ENCODE data around the gene GLYR1. TPM values are rescaled to one million over a fixed set of nuclear protein-coding genes. Genes with fewer than 3 reads are reported as not detected.

Gene GLYR1
- total and polyA plus RNA-seq, 2 experiments from 2014 or later = 46.5 to 56.9 TPM

DNA sequence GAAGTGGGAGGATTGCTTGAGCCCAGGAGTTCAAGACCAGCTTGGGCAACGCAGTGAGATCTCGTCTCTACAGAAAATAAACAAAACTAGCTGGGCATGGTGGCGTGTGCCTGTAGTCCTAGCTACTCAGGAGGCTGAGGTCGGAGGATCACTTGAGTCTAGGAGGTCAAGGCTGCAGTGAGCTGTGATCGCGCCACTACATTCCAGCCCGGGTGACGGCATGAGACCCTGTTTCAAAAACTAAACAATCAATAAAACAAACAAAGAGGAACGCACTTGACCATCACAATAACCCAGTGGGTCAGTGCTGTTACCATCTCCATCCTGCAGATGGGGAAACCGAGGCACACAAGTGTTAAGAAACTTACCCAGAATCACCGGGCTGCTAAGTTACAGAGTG is 93.9 kb downstream of the GLYR1 start:
- TF ChIP-seq, protein P1, sequence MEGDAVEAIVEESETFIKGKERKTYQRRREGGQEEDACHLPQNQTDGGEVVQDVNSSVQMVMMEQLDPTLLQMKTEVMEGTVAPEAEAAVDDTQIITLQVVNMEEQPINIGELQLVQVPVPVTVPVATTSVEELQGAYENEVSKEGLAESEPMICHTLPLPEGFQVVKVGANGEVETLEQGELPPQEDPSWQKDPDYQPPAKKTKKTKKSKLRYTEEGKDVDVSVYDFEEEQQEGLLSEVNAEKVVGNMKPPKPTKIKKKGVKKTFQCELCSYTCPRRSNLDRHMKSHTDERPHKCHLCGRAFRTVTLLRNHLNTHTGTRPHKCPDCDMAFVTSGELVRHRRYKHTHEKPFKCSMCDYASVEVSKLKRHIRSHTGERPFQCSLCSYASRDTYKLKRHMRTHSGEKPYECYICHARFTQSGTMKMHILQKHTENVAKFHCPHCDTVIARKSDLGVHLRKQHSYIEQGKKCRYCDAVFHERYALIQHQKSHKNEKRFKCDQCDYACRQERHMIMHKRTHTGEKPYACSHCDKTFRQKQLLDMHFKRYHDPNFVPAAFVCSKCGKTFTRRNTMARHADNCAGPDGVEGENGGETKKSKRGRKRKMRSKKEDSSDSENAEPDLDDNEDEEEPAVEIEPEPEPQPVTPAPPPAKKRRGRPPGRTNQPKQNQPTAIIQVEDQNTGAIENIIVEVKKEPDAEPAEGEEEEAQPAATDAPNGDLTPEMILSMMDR (IDR thresholded peaks at IDR 0.05; ENCODE audit: poor library complexity) = no peak
- TF ChIP-seq EZH2phosphoT487 (IDR thresholded peaks at IDR 0.05; ENCODE audit: low read depth, severe bottlenecking, unreplicated experiment) (no peak), EZH2 (IDR thresholded peaks at IDR 0.05; ENCODE audit: borderline replicate concordance) (no peak)
- WGBS (ENCODE audit: low lambda C conversion rate, missing lambda C conversion rate) = 94% methylated on average over 11 of the region's 11 CpGs

More for the DNA sequence above, 93.9 kb downstream of the GLYR1 start:
- peaks cover 3% of the 10 kb centered on the region for H3K79me2 ChIP-seq
- no peaks in the 10 kb centered on the region for H4K20me1 ChIP-seq (ENCODE audit: insufficient read depth, poor library complexity, severe bottlenecking)
- H3K4me3 ChIP-seq = no peak overlapping the region
- no peaks in the 10 kb centered on the region for H3K27me3 ChIP-seq
- no peaks in the 10 kb centered on the region for H3K9me2 ChIP-seq (replicated peaks; ENCODE audit: insufficient read depth)
- H3K27ac ChIP-seq = no peak overlapping the region
- peaks cover 4% of the 10 kb centered on the region for H3K36me3 ChIP-seq (replicated peaks; ENCODE audit: insufficient read depth, low read depth)
- DNase-seq (ENCODE audit: low spot score) = no peak
- H3K9me3 ChIP-seq (ENCODE audit: low read depth) = no peaks in the 10 kb centered on the region
- no peaks in the 10 kb centered on the region for H3K4me1 ChIP-seq (ENCODE audit: insufficient read depth)
- H2AFZ ChIP-seq = no peak overlapping the region
- H3K4me2 ChIP-seq = no peak overlapping the region

Small RNAs within 50 kb of the gene (small RNA-seq; reads per million reads assigned to genes)
- not detected for gene RF00017

Other genes with a start within 250 kb of the GLYR1 start
- gene UBALD1, start 232.4 kb downstream of the GLYR1 start, total RNA-seq = 6.1 and 9.9 TPM in 2 replicates
- 25.7 and 36.8 TPM in 2 replicates for gene UBALD1, start 232.4 kb downstream of the GLYR1 start, polyA plus RNA-seq
- gene MGRN1, start 222.5 kb downstream of the GLYR1 start, total RNA-seq = 24.1 and 29.2 TPM in 2 replicates
- gene MGRN1, start 222.5 kb downstream of the GLYR1 start, polyA plus RNA-seq = 30.8 and 32.0 TPM in 2 replicates
- gene NUDT16L1, start 153.7 kb downstream of the GLYR1 start, total RNA-seq = 40.4 and 54.8 TPM in 2 replicates
- gene NUDT16L1, start 153.7 kb downstream of the GLYR1 start, polyA plus RNA-seq = 78.8 and 80.5 TPM in 2 replicates
- gene ANKS3, start 113.0 kb downstream of the GLYR1 start, total RNA-seq = 17.4 and 18.5 TPM in 2 replicates
- 11.7 and 14.8 TPM in 2 replicates for gene ANKS3, start 113.0 kb downstream of the GLYR1 start, polyA plus RNA-seq
- 0.23 and 0.64 TPM in 2 replicates for gene DNAAF8, start 112.8 kb downstream of the GLYR1 start, total RNA-seq
- 1.6 and 3.3 TPM in 2 replicates for gene DNAAF8, start 112.8 kb downstream of the GLYR1 start, polyA plus RNA-seq
- 8.7 and 10.4 TPM in 2 replicates for gene ZNF500, start 80.1 kb downstream of the GLYR1 start, total RNA-seq
- 10.6 and 13.3 TPM in 2 replicates for gene ZNF500, start 80.1 kb downstream of the GLYR1 start, polyA plus RNA-seq
- not detected in 2 replicates for gene SEPTIN12, start 58.9 kb downstream of the GLYR1 start, total RNA-seq
- gene SEPTIN12, start 58.9 kb downstream of the GLYR1 start, polyA plus RNA-seq = not detected in 2 replicates
- gene SMIM22, start 51.9 kb downstream of the GLYR1 start, total RNA-seq = not detected in 2 replicates
- gene SMIM22, start 51.9 kb downstream of the GLYR1 start, polyA plus RNA-seq = 12.3 and 15.1 TPM in 2 replicates
- gene ROGDI, start 44.7 kb downstream of the GLYR1 start, total RNA-seq = 21.2 and 29.1 TPM in 2 replicates
- 48.2 and 49.5 TPM in 2 replicates for gene ROGDI, start 44.7 kb downstream of the GLYR1 start, polyA plus RNA-seq
- gene UBN1, start 193 bp upstream of the GLYR1 start, total RNA-seq = 21.4 and 28.1 TPM in 2 replicates
- gene UBN1, start 193 bp upstream of the GLYR1 start, polyA plus RNA-seq = 19.1 and 24.3 TPM in 2 replicates
- 29.1 and 32.8 TPM in 2 replicates for gene PPL, start 89.9 kb upstream of the GLYR1 start, total RNA-seq
- gene PPL, start 89.9 kb upstream of the GLYR1 start, polyA plus RNA-seq = 44.5 and 45.0 TPM in 2 replicates
- 0.20 and 3.5 TPM in 2 replicates for gene SEC14L5, start 111.0 kb upstream of the GLYR1 start, total RNA-seq
- gene SEC14L5, start 111.0 kb upstream of the GLYR1 start, polyA plus RNA-seq = 0.69 and 1.0 TPM in 2 replicates
- 30.5 and 32.2 TPM in 2 replicates for gene NAGPA, start 186.6 kb upstream of the GLYR1 start, total RNA-seq
- gene NAGPA, start 186.6 kb upstream of the GLYR1 start, polyA plus RNA-seq = 33.7 and 35.7 TPM in 2 replicates
- gene C16orf89, start 218.7 kb upstream of the GLYR1 start, total RNA-seq = 1.1 and 4.5 TPM in 2 replicates
- 2.0 and 3.8 TPM in 2 replicates for gene C16orf89, start 218.7 kb upstream of the GLYR1 start, polyA plus RNA-seq
- 37.9 and 63.6 TPM in 2 replicates for gene ALG1, start 224.6 kb upstream of the GLYR1 start, total RNA-seq
- 45.5 and 51.9 TPM in 2 replicates for gene ALG1, start 224.6 kb upstream of the GLYR1 start, polyA plus RNA-seq